MM.1S (cell line): ENCODE results near the gene FOXN3.

ENCODE experiments used
- DNase-seq: peaks from one replicate; pipeline ENCODE4 v3.0.0-alpha.2; 2015
- H2AFZ ChIP-seq: fragments of 300-600 bp; sonication (generic); 2 replicates; pipeline ENCODE4 v1.6.0; 2016; ENCODE audit warnings: antibody characterized with exemption, low read length
- H3F3A ChIP-seq: fragments of 300-600 bp; sonication (generic); 2 replicates; pipeline ENCODE4 v1.6.1; 2016; ENCODE audit warnings: mild to moderate bottlenecking, antibody characterized with exemption, low read length, moderate library complexity, mixed read lengths; ENCODE audit not compliant: insufficient read depth
- H3K27ac ChIP-seq: fragments of 300-600 bp; sonication (generic); 2 replicates; pipeline ENCODE4 v1.5.1; 2016; ENCODE audit warnings: mild to moderate bottlenecking, low read length
- H3K27me3 ChIP-seq: fragments of 300-600 bp; sonication (generic); replicated peaks from 2 replicates; pipeline ENCODE4 v1.6.0; 2016; ENCODE audit warnings: low read length; ENCODE audit not compliant: insufficient read depth
- H3K36me3 ChIP-seq: fragments of 300-600 bp; sonication (generic); replicated peaks from 2 replicates; pipeline ENCODE4 v1.6.1; 2016; ENCODE audit warnings: mild to moderate bottlenecking, low read length, mixed read lengths; ENCODE audit not compliant: insufficient read depth
- H3K4me1 ChIP-seq: fragments of 300-600 bp; sonication (generic); 2 replicates; pipeline ENCODE4 v1.6.1; 2016; ENCODE audit warnings: low read length, mixed read lengths
- H3K4me2 ChIP-seq: fragments of 300-600 bp; sonication (generic); 2 replicates; pipeline ENCODE4 v1.6.0; 2016; ENCODE audit warnings: low read depth, low read length
- H3K4me3 ChIP-seq: fragments of 300-600 bp; sonication (generic); 2 replicates; pipeline ENCODE4 v1.5.1; 2016; ENCODE audit warnings: low read length, mixed read lengths
- H3K79me2 ChIP-seq: fragments of 300-600 bp; sonication (generic); 2 replicates; pipeline ENCODE4 v1.6.1; 2016; ENCODE audit warnings: mixed run types, low read length, mixed read lengths
- H3K9ac ChIP-seq: fragments of 300-600 bp; sonication (generic); 2 replicates; pipeline ENCODE4 v1.6.1; 2016; ENCODE audit warnings: low read length, mixed read lengths
- H3K9me2 ChIP-seq: fragments of 300-600 bp; sonication (generic); replicated peaks from 2 replicates; pipeline ENCODE4 v1.6.1; 2016; ENCODE audit warnings: mild to moderate bottlenecking, low read length, mixed read lengths; ENCODE audit not compliant: insufficient read depth
- H3K9me3 ChIP-seq: fragments of 300-600 bp; sonication (generic); replicated peaks from 2 replicates; pipeline ENCODE4 v1.6.1; 2016; ENCODE audit warnings: mild to moderate bottlenecking, low read length, mixed read lengths; ENCODE audit not compliant: insufficient read depth
- H4K20me1 ChIP-seq: fragments of 300-600 bp; sonication (generic); 2 replicates; pipeline ENCODE4 v1.6.1; 2016; ENCODE audit warnings: mild to moderate bottlenecking, low read length, moderate library complexity, mixed read lengths; ENCODE audit not compliant: insufficient read depth
- CTCF ChIP-seq: fragments of 300-600 bp; sonication (generic); IDR thresholded peaks from 2 replicates; pipeline ENCODE4 v1.5.1; 2016; ENCODE audit warnings: antibody characterized with exemption, low read length, mixed read lengths
- EZH2 ChIP-seq: fragments of 300-600 bp; sonication (generic); optimal IDR thresholded peaks from 2 replicates; pipeline ENCODE3; 2017; ENCODE audit warnings: low read depth, mild to moderate bottlenecking, antibody characterized with exemption, low read length, mixed read lengths
- EZH2phosphoT487 ChIP-seq: fragments of 300-600 bp; sonication (generic); IDR thresholded peaks from 2 replicates; pipeline ENCODE4 v1.6.1; 2018; ENCODE audit warnings: antibody characterized with exemption, low read length

The FOXN3 gene

GRCh38 chr14:89432226-89432625, 15.2 kb upstream of the FOXN3 start:
- peaks cover 27% of the 10 kb centered on the region for H3K4me1 ChIP-seq
- no peak overlapping the region for H3K4me3 ChIP-seq
- H2AFZ ChIP-seq = no peak overlapping the region
- H3K27ac ChIP-seq = peak overlapping the region; percentile 97; the same call in 1 of the 2 replicates
- peaks cover 26% of the 10 kb centered on the region for H3F3A ChIP-seq
- H3K4me2 ChIP-seq = no peak overlapping the region
- TF ChIP-seq CTCF = no peak
- no peak for TF ChIP-seq EZH2
- TF ChIP-seq EZH2phosphoT487 = no peak
- no peaks in the 10 kb centered on the region for H3K9me3 ChIP-seq
- no peak for DNase-seq
- H3K79me2 ChIP-seq = peaks cover 13% of the 10 kb centered on the region
- no peaks in the 10 kb centered on the region for H3K36me3 ChIP-seq
- H4K20me1 ChIP-seq = no peaks in the 10 kb centered on the region
- H3K9me2 ChIP-seq = no peaks in the 10 kb centered on the region
- H3K9ac ChIP-seq = no peak overlapping the region
- H3K27me3 ChIP-seq = no peaks in the 10 kb centered on the region

GRCh38 chr14:89430391-89431236, 13.6 kb upstream of the FOXN3 start:
- Histone ChIP-seq H3K9ac (peak overlapping the region; percentile 83), H4K20me1 (no peaks in the 10 kb centered on the region), H2AFZ (no peak overlapping the region), H3K4me1 (peaks cover 27% of the 10 kb centered on the region), H3K36me3 (no peaks in the 10 kb centered on the region), H3F3A (peaks cover 26% of the 10 kb centered on the region), H3K4me2 (peak overlapping the region; percentile 71), H3K9me3 (no peaks in the 10 kb centered on the region), H3K4me3 (peak overlapping the region; percentile 44; the same call in 1 of the 2 replicates), H3K27me3 (no peaks in the 10 kb centered on the region), H3K9me2 (no peaks in the 10 kb centered on the region), H3K27ac (peak overlapping the region; percentile 97), H3K79me2 (peaks cover 13% of the 10 kb centered on the region)
- TF ChIP-seq EZH2phosphoT487 (no peak), CTCF (no peak), EZH2 (no peak)
- DNase-seq = peak; percentile 79

- peak overlapping the region; percentile 71 for H3K4me2 ChIP-seq
- no peak overlapping the region for H2AFZ ChIP-seq
- H3K27me3 ChIP-seq = no peaks in the 10 kb centered on the region
- peak overlapping the region; percentile 83 for H3K9ac ChIP-seq
- no peaks in the 10 kb centered on the region for H3K36me3 ChIP-seq
- peaks cover 26% of the 10 kb centered on the region for H3F3A ChIP-seq
- H3K27ac ChIP-seq = peak overlapping the region; percentile 97
- H3K4me3 ChIP-seq = peak overlapping the region; percentile 44
- peaks cover 13% of the 10 kb centered on the region for H3K79me2 ChIP-seq
- TF ChIP-seq EZH2 (no peak), CTCF (no peak), EZH2phosphoT487 (no peak)
- H3K4me1 ChIP-seq = peaks cover 27% of the 10 kb centered on the region
- no peaks in the 10 kb centered on the region for H3K9me3 ChIP-seq
- DNase-seq = no peak
- no peaks in the 10 kb centered on the region for H4K20me1 ChIP-seq
- no peaks in the 10 kb centered on the region for H3K9me2 ChIP-seq
These were observed 12.5 kb upstream of the FOXN3 start for GRCh38 chr14:89429199-89430181.
